Midbrain (tissue), 1 donor: Measurements from ENCODE around the gene OR56B1.
"Not testable (repeated sequence)": the region's sequence is repeated elsewhere in the genome, so short reads cannot be mapped to it uniquely, and the experiment has no call there.

Experiments used
- DNase-seq: peaks from one replicate; lab custom pipeline; 2025; lab: John Stamatoyannopoulos, UW

OR56B1 gene, protein sequence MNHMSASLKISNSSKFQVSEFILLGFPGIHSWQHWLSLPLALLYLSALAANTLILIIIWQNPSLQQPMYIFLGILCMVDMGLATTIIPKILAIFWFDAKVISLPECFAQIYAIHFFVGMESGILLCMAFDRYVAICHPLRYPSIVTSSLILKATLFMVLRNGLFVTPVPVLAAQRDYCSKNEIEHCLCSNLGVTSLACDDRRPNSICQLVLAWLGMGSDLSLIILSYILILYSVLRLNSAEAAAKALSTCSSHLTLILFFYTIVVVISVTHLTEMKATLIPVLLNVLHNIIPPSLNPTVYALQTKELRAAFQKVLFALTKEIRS

GRCh38 chr11:5736396-5736795, at the start of gene OR56B1:
Gene OR56B1, plus strand, starts transcription at chr11:5736448. Its CDS starts 69 bp downstream, at chr11:5736517.
- no peak for DNase-seq

- DNase-seq: no peak
These were observed 47.8 kb upstream of the OR56B1 start for GRCh38 chr11:5688482-5688881.

DNA sequence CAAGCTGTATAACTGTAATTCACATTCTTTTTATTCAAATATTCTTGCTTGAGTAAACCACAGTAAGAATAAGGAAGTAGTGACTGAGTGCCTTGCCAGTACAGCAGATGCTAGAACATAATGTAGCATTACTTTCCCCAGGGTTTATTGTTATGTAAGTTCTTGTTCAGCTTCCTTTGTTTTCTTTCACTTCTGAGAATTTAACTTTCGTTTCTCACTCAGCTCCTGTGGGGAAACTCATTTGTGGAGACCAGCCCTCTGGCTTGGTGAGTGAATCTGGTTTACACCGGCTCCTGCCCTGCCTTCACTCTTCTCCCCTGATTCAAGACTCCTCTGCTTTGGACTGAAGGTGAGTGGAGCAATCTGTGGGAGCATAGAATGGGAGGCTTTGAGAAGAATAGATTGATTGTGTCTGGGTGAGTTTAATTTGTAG, 46.7 kb upstream of the OR56B1 start, which contains the start of gene TRIM22:
Gene TRIM22 (plus strand): TSS at position 240 of the 433 bp plus-strand sequence. CDS start 6,443 bp downstream, outside the sequence.
- DNase-seq: peak; percentile 56

DNA sequence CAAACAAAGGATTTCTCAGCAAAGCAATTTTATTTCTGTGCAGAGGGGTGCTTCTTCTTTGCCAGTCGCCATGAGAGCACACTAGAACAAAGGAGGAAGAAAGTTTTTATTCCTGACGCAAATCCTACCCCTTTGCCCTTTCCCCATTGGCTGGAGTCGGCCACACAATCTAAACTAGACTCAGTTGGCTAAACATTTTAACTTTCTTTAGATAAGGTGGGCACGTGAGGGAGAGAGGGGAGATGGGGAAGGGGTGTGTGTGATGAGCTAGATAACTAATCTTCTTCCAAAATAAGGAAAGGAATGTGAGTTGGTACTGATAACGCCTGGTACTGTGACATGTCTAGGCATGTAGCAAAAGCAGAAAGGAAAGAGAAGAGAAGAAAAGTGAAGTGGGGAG, 46.0 kb upstream of the OR56B1 start:
- peak; percentile 10 for DNase-seq

- no peak for DNase-seq
These were observed 45.5 kb upstream of the OR56B1 start for GRCh38 chr11:5690736-5691135.

DNA sequence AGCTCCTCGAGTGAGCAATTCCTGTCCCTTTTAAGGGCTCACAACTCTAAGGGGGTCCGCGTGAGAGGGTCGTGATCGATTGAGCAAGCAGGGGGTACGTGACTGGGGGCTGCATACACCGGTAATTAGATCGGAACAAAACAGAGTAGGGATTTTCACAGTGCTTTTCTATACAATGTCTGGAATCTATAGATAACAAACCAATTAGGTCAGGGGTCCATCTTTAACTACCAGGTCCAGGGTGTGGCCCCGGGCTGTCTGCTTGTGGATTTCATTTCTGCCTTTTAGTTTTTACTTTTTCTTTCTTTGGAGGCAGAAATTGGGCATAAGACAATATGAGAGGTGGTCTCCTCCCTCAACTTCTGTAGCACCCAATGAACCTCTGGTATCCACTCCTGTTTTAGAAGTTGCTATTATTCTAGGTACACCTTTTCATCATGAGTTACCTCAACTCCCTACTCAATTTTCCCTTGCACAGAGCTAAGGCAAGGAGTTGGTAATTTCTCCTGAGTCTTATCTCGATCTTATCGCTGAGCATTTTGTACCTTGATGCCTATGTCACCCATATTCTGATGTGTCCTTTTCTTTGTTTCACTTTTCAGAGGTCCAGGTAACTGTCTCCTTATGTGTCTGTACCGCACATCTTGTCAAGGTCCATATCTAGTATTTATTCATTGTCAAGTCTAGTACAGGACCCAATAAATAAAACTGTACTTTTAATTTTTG, 44.8 kb upstream of the OR56B1 start:
- not testable (repeated sequence) for DNase-seq

DNA sequence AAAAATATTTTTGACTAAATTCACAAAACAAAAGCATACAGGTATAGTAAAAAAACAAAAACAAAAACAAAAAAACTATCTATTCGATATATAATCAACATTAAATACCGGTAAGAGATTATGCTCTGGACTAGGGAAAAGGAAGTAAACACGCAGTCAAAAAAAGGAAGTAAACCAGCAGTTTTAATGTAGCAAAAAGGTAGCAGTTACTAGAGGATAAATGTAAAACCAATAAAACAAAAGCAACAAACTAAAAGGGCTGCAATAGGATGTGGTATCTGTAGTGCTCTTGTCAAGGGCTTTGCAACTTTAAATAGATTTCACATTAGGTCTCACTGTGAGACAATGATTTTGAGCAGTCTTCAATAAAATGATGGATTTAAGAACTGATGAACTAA, 44.3 kb upstream of the OR56B1 start:
- DNase-seq: no peak

- DNase-seq: no peak
These were observed 41.6 kb upstream of the OR56B1 start for GRCh38 chr11:5694642-5695041.

DNA sequence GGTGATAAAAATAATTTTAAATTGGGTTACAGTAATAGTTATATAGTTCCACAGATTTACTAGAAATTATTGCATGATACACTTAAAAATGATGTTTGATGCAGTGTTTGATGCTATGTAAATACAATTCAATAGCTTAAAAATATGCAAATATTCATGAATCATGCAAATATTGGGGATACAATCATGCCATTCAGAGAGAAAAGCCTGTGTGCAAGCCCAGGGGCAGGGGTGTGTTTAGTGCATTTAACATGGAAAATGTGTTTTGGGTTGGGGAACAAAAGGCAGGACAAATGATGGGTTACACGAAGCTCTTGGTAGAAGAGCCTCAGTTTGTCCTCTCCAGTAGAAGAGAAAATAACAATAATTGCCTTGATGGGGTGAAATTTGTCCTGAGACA, 40.7 kb upstream of the OR56B1 start:
- DNase-seq: no peak

- no peak for DNase-seq
These were observed 40.0 kb upstream of the OR56B1 start for GRCh38 chr11:5696210-5696609.

DNA sequence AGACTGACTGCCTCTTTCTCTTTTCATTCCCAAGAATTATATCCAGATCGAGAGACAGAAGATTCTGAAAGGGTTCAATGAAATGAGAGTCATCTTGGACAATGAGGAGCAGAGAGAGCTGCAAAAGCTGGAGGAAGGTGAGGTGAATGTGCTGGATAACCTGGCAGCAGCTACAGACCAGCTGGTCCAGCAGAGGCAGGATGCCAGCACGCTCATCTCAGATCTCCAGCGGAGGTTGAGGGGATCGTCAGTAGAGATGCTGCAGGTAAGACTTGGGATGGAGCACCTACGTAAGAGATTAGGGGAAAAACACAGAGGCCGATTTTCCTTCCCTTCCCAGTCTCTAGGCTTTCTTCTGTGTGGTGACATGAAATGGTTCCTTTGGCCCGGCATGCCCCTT, 38.0 kb upstream of the OR56B1 start:
- DNase-seq: no peak

DNA sequence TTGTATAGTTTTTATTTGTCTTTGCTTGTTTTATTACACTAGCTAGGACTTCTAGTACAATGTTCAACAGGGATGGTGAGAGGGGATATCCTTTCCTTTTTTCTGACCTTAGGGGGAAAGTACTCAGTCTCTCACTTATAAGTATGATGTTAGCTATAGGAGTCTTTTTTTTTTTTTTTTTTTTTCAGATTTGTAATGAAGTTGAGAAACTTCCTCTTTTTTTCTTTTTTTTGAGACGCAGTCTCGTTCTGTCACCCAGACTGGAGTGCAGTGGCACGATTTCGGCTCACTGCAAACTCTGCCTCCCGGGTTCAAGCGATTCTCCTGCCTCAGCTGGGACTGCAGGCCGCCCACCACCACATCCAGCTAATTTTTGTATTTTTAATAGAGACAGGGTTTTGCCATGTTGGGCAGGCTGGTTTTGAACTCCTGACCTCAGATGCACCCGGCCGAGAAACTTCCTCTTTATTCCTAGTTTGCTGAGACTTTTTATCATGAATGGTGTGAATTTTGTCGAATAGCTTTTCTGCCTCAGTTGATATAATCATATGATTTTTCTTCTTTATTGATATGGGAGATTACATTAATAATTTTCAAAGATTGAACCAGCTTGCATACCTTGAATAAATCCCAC, 35.7 kb upstream of the OR56B1 start:
- DNase-seq: no peak

GRCh38 chr11:5701055-5701577, 35.1 kb upstream of the OR56B1 start:
- DNase-seq: no peak

DNA sequence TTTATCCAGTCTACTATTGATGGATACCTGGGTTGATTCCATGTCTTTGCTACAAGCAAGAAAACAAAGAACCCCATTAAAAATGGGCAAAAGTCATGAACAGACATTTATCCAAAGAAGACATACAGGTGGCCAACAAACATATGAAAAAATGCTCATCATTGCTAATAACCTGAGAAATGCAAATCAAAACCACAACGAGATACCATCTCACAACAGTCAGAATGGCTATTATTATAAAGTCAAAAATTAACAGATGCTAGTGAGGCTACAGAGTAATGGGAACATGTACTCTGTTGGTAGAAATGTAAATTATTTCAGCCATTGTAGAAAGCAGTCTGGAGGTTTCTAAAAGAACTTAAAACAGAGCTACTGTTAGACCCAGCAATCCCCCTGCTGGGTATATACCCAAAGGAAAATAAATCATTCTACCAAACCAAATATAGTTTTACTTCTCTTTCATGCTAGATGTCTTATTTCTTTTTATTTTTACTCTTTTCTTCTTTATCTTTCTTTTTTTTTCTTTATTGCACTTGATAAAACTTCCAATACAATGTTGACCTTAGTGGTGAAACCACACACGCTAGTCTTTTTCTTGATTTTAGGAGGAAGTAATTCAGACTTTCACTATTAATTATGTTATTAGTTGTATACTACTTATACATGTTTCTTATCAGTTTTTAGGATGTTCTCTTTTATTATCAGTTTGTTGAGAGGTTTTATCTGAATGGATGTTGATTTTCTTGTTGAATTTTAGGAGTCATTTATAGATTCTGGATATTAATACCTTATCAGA, 32.3 kb upstream of the OR56B1 start:
- DNase-seq: no peak

GRCh38 chr11:5705688-5706087, 30.6 kb upstream of the OR56B1 start:
- DNase-seq: no peak

GRCh38 chr11:5712507-5712906, 23.7 kb upstream of the OR56B1 start:
- DNase-seq: no peak

DNA sequence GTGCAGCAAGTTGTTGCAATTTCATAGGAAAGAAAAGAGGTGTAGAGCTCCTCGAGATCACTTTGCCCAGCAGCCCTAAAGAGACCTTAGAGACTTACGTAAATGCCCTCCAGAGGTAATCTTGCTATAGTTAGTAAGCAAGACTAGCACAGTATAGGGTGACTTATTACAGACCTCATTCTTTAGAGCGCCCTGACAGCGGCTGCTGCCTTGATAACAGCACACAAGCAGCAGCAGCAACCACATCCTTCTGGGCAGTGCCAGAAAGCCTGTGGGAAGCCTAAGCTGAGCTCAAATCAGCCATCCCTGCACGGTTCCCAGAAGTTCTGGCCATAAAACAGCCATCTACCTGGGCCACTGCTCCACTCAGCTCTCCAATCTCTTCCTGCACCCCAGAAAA, 22.6 kb upstream of the OR56B1 start:
- no peak for DNase-seq

DNA sequence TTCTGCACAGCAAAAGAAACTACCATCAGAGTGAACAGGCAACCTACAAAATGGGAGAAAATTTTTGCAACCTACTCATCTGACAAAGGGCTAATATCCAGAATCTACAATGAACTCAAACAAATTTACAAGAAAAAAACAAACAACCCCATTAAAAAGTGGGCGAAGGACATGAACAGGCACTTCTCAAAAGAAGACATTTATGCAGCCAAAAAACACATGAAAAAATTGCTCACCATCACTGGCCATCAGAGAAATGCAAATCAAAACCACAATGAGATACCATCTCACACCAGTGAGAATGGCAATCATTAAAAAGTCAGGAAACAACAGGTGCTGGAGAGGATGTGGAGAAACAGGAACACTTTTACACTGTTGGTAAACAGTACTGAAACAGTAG, 19.7 kb upstream of the OR56B1 start:
- DNase-seq: not testable (repeated sequence)

DNA sequence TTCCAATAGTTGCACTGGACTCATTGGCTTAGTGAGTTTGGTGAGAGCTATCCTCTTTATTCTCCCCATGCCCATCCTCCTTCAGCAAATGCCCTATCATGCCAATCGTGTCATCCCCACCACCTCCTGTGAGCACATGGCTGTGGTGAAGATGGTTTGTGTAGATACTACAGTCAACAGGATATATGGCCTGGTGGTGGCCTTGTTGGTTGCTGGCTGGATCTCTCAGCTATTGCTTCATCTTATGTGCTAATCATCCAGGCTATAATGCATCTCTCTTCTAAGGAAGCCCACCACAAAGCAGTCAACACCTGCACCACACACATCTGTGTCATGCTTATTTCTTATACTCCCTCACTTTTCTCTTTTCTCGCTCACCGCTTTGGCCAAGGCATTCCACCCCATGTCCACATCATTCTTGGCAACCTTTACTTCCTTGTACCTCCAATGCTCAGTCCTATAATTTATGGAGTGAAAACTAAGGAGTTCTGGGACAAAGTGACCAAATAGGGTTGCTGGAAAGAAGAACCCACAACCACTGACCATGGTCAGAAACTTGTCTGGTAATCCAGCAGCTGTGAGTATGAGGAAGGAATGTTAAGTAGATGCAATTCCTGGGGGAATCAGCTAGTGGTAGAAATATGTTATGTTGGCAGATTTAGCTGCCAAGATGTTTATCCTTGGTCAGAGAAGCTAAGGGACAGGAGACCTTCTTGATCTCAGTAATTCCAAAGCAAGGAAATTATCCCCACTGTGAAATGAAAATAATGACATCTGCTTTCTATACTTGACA, 16.3 kb upstream of the OR56B1 start:
- no peak for DNase-seq

GRCh38 chr11:5722622-5723021, 13.6 kb upstream of the OR56B1 start:
- DNase-seq: no peak

GRCh38 chr11:5726351-5726750, 9.9 kb upstream of the OR56B1 start:
- DNase-seq: no peak
